ENCODE data around the gene AFF2. TPM values are rescaled to one million over a fixed set of nuclear protein-coding genes. Genes with fewer than 3 reads are reported as not detected.

Gene AFF2
- total RNA-seq, 1 donor from 2014 or later: 3.4 TPM

- TF ChIP-seq CTCF (IDR thresholded peaks at IDR 0.05): no peak
- no peak for DNase-seq
- ATAC-seq (ENCODE audit: low read depth): no peak
- intact Hi-C loops (cut with micrococcal nuclease): no loop called here
- Mint-ChIP-seq H3K4me3 (no peak overlapping the region), H3K9me3 (peaks cover 2% of the 10 kb centered on the region), H3K27ac (no peak overlapping the region), H3K36me3 (ENCODE audit: low read depth) (no peaks in the 10 kb centered on the region), H3K4me1 (peaks cover 6% of the 10 kb centered on the region), H3K27me3 (no peaks in the 10 kb centered on the region)
- ChIA-PET POLR2A (no interaction called here), CTCF (no interaction called here)
Measured at GRCh38 chrX:148909758-148910157, 409.3 kb downstream of the AFF2 start.

- no peaks in the 10 kb centered on the region for H3K36me3 Mint-ChIP-seq (ENCODE audit: low read depth)
- no peak overlapping the region for H3K4me3 Mint-ChIP-seq
- ChIA-PET POLR2A (no interaction called here), CTCF (no interaction called here)
- H3K9me3 Mint-ChIP-seq: peaks cover 2% of the 10 kb centered on the region
- TF ChIP-seq CTCF (IDR thresholded peaks at IDR 0.05): no peak
- H3K27ac Mint-ChIP-seq: no peak overlapping the region
- DNase-seq (no peak), ATAC-seq (ENCODE audit: low read depth) (no peak)
- H3K4me1 Mint-ChIP-seq: peaks cover 6% of the 10 kb centered on the region
- intact Hi-C loops (cut with micrococcal nuclease): no loop called here
- no peaks in the 10 kb centered on the region for H3K27me3 Mint-ChIP-seq
Measured at GRCh38 chrX:148913971-148914370, 413.6 kb downstream of the AFF2 start.

- intact Hi-C loops (cut with micrococcal nuclease): no loop called here
- ATAC-seq (ENCODE audit: low read depth): no peak
- Mint-ChIP-seq H3K4me1 (peaks cover 6% of the 10 kb centered on the region), H3K27me3 (no peaks in the 10 kb centered on the region), H3K27ac (no peak overlapping the region), H3K4me3 (no peak overlapping the region), H3K9me3 (peaks cover 2% of the 10 kb centered on the region), H3K36me3 (ENCODE audit: low read depth) (no peaks in the 10 kb centered on the region)
- ChIA-PET CTCF (no interaction called here), POLR2A (no interaction called here)
- DNase-seq: no peak
- no peak for TF ChIP-seq CTCF (IDR thresholded peaks at IDR 0.05)
Measured at GRCh38 chrX:148914783-148915182, 414.4 kb downstream of the AFF2 start.

- TF ChIP-seq CTCF (IDR thresholded peaks at IDR 0.05): no peak
- ATAC-seq (ENCODE audit: low read depth): no peak
- ChIA-PET CTCF (no interaction called here), POLR2A (no interaction called here)
- H3K36me3 Mint-ChIP-seq (ENCODE audit: low read depth): no peaks in the 10 kb centered on the region
- intact Hi-C loops (cut with micrococcal nuclease): no loop called here
- H3K27me3 Mint-ChIP-seq: no peaks in the 10 kb centered on the region
- DNase-seq: no peak
- H3K9me3 Mint-ChIP-seq: peaks cover 2% of the 10 kb centered on the region
- no peak overlapping the region for H3K27ac Mint-ChIP-seq
- H3K4me1 Mint-ChIP-seq: peaks cover 6% of the 10 kb centered on the region
- H3K4me3 Mint-ChIP-seq: no peak overlapping the region
Measured at GRCh38 chrX:148915474-148915873, 415.1 kb downstream of the AFF2 start.

GRCh38 chrX:148917441-148917840 is 417.0 kb downstream of the AFF2 start:
- TF ChIP-seq CTCF (IDR thresholded peaks at IDR 0.05): no peak
- DNase-seq: no peak
- Mint-ChIP-seq H3K4me1 (peaks cover 6% of the 10 kb centered on the region), H3K27me3 (no peaks in the 10 kb centered on the region), H3K36me3 (ENCODE audit: low read depth) (no peaks in the 10 kb centered on the region), H3K9me3 (no peaks in the 10 kb centered on the region), H3K4me3 (no peak overlapping the region), H3K27ac (no peak overlapping the region)
- POLR2A ChIA-PET: no interaction called here
- intact Hi-C loops (cut with micrococcal nuclease): no loop called here
- CTCF ChIA-PET: no interaction called here
- ATAC-seq (ENCODE audit: low read depth): no peak
